GM19238 (cell line): Measurements from ENCODE around the gene BCL11A.

Source experiments
- DNase-seq: peaks from one replicate; pipeline ENCODE4 v3.0.0; 2011; ENCODE audit warnings: low spot score; ENCODE audit not compliant: insufficient read length

The BCL11A gene

GRCh38 chr2:60410456-60411146 lies 142.9 kb downstream of the BCL11A start:
- DNase-seq: no peak

GRCh38 chr2:60409531-60409871 lies 144.0 kb downstream of the BCL11A start:
- DNase-seq: no peak

DNA sequence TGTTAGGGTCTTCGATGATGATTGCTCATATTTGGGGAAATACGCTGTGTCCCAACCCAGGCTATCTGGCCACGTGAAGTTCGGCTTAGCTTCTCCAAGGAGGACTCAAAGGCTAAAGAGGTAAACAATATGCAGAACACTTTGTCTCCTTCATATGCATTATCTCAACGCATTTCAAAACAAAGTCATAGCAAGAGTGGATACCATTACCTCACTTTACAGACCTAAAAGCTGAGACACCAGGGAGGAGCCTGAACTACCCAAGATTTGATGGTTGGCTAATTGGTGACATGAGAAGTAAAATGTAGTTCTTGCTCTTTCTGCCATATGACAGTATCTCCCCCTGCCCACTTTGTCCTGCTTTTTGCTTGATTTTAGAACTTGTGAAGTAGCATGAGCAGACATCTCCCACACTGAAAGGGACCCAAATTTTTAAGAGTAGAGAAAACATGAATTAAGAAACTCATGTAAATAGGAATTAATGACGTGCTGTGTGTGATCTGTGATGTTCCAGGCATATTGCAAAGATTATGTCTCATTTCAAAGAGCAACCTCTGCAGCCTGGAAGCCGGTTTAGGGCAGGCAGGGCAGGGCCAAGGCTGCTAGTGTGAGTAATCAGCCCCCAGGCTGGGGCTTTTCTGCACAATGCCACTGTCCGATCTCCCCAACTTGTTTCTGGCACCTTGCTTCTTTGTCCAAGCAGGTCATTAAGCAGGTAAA lies 144.5 kb downstream of the BCL11A start:
- DNase-seq: no peak

- DNase-seq: no peak
Observed at GRCh38 chr2:60408207-60408606, 145.2 kb downstream of the BCL11A start.

GRCh38 chr2:60407398-60407797 lies 146.1 kb downstream of the BCL11A start:
- DNase-seq: no peak

- DNase-seq: no peak
Observed at GRCh38 chr2:60406192-60406591, 147.3 kb downstream of the BCL11A start.

GRCh38 chr2:60405271-60405919 lies 148.1 kb downstream of the BCL11A start:
- no peak for DNase-seq
